Activated naive CD4-positive, alpha-beta T cell (primary cell): Measurements from ENCODE around the gene KCNJ4.

ENCODE experiments used
- DNase-seq, 4 experiments: peaks; one replicate each; lab custom pipeline; 2025; lab: John Stamatoyannopoulos, UW

Gene KCNJ4

DNA sequence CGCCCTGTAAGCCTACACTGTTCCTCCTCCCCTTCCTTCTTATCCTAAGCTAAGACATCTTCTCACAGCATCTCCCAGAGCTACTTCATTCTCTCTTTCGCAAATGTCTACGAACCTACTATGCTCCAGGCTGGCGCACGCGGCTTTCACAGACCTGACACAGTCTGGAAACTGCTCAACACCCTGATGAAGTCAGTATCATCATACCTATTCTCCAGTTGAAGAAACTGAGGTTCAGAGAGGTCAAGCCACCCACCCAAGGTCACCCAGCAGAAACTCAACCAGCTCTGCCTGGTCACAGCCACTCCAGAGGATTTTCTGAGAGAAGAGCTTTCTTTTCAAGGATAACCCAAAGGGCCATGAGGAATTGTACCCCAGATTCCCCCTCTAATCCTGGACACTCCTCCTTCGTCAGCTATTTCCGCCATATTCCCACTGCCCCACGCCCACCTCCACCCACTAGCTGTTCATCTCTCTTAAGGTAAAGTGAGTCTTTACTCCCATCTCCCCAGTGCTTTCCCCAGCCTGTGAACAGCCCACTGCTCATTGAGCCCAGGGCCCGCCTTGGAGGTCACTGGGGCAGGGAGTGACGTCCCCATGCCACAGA, 1.8 kb downstream of the KCNJ4 start:
- no peak for DNase-seq

DNA sequence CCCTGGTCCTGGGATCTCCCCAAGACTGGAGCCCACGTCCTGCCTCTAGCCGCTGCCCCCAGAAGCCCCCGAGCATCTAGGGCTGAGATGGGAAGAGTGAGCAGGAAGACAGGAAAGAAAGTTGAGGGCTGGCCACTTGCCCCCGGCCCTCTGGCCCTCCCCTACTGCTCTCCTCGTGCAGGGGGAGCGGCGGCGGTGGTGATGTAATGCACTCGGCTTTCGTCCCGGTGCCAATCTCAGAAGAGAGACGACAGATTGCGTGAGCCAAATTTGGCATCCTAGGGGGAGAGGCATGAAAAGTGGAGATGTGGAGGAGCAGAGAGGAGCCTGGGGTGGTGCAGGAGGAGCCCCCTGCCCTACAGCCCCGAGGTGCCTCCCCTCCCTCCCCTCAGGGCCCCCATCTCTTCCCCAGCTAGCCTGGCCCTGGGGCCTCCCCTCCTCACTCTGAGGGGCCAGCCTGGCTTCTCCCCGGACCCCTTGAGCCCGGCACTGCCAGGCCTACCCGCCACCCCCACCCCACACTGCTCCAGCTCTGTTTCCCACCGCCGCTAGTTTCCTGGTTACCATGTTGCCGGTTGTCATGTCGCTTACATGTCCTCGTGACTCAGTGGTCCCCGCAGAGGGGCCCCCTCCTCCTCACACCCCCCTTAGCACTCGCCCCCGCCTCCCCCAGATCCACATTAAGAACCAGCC, 2.5 kb downstream of the KCNJ4 start:
- no peak for DNase-seq

DNA sequence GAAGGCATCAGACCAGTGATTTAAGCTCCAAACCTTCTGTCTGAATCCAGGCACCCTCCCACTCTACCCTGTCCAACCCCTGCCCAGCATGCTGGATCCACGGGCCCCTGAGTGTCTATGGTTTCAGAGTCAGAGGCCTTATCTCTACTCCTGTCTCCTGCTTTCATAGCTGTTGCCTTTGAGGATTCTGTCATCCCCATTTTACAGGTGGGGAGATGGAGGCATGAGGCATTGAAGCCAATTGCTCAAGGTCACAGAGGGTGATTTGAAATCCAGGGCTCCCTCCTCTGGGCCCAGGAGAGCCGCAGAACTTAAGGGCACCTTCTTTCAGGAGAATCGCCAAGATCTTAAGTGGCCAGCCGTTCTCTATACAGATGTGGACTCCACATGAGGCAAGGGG, 3.1 kb downstream of the KCNJ4 start:
- no peak for DNase-seq

DNA sequence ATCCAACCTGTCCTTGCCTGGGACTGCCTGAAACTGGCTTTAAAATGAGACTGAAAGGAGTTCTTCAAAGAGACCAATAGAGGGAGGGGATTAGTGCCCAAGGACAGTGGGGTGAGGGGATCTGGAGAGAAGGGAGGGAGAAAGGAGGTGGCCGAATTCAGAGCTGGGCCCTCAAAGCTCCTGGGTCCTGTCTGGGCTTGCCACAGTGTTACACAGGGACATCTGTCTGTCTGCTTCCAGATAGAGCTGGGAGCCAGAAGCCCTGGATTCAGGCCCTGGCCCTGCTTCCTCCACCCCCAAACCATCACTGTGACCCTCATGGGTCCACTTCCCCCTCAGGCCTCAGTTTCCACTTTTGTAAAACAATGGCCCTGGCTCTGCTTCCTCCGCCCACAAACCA, 3.6 kb downstream of the KCNJ4 start:
- no peak for DNase-seq

DNA sequence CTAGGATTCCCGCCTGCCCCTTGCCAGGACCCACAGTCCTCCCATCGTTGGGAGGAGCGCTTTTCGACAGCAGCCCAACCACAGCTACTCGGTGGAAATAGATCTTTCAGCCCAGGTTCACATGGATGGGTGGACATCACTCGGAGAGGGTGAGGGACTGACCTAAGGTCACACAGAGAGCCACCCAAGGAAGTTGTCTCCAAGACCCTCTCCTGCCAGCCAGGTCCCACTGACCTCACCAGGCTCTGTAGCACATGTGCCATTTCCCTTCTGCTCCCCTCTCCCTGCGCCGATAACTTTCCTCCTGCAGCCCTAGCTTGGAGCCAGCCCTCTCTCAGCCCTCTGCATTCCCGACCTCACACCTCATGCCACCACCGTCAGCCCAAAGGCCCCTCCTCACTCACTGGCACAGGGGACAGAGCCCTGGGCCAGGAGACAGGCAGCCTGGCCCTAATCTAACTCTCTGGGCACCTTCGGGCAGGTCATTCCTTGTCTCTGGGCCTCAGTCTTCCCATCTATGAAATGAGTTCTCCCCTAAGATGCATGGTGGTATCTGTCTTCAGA, 4.7 kb downstream of the KCNJ4 start:
- no peak for DNase-seq

DNA sequence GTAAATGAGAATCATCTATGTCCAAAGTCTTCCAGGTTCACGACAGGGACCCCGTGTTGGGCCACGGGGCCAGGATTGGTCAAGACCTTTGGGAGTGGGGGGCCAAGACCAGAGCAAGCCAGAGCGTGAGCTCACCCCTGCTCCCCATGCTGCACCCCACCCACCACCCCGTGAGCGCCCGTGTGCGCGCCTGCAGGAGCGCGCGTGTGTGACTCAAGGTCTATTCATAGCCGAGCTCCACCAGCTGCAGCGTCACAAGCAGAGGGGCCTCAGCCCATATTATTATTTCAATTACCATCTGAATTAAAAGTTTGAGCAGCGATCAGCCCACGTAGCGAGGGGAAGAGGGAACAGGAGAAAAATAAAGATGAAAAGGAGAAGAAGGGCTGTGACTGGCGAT, 5.2 kb downstream of the KCNJ4 start:
- no peak for DNase-seq

DNA sequence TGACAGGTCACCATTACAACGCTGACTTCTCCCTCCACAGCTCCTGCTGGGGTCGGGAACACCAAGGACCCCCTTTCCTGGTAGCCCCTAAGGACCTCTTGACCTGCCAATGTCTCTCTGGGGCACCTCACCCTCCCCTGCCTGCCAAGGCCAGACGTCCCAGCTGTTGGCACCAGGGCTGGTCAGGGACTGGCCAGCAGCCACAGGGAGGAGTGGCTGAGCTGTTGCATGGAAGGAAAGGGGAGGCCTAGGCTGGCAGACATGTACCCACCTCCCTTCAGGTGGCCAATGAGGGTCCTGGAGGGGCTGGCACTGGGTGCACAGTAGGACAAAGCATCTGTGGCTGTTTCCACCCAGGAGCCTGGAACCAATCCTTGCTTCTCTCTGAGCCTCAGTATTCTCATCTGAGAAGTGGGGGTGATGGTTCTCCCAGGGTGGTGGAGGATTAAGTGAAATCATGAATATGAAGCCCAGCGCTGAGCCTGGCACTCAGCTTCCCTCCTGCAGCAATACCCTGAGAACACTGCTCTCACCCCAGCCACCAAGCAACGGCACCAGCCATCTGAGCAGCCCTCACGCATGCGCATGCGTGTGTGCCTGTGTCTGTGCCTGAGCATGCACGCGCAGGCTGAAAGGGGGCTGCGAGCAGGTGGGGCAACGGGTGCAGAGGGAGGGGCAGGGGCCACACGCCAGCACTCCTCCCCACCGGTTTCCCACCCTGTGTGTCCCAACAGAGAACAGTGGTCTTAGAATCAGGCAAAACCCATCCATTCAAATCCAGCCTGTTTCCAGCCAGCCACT, 5.9 kb downstream of the KCNJ4 start:
- no peak for DNase-seq

DNA sequence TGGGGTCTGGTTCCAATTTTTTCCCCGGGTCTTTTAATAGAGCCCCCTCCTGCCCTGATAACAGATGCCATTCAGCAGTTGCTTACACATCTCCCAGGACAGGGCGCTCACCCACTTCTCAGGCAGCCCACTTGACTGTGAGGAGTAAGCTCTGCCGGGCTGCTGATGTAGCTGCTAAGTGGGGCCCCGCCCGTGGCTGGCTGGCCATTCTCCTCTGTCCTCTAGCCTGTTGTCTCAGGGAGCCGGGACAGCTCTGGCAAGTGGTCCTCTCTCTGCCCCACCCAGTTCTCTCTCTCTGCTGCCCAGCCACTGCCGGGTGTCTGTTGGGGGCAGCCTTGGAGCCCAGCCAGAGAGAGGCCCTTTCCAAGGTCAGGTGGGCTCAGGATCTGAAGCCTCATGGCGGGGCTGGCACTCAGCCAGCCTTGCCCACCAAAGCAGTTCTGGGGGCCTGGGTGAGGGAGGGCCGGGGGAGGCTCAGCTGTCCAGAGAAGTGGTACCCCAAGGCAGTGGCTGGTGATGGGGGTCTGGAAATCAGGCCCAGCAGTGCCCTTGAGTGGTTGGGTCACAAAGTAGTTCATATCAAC, 8.9 kb downstream of the KCNJ4 start:
- no peak for DNase-seq

DNA sequence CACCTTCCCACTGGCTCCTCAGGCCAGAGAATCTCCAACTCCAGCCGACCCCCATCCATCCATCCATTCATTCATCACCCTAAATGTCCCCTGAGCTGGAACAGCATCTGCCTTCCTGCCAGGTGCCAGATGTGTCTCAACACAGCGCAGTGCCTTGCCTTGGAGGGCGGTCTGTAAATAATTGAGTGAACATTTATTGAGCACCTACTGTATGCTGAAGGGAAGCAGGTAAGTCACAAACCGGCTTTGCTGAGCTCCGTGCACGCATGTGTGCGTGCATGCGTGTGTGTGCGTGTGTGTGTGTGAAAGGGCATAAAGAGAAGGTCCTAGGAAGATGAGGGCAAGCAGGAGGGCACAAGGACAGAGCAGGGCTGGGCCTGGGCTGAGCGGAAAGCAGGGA, 10.2 kb downstream of the KCNJ4 start:
- DNase-seq: no peak

DNA sequence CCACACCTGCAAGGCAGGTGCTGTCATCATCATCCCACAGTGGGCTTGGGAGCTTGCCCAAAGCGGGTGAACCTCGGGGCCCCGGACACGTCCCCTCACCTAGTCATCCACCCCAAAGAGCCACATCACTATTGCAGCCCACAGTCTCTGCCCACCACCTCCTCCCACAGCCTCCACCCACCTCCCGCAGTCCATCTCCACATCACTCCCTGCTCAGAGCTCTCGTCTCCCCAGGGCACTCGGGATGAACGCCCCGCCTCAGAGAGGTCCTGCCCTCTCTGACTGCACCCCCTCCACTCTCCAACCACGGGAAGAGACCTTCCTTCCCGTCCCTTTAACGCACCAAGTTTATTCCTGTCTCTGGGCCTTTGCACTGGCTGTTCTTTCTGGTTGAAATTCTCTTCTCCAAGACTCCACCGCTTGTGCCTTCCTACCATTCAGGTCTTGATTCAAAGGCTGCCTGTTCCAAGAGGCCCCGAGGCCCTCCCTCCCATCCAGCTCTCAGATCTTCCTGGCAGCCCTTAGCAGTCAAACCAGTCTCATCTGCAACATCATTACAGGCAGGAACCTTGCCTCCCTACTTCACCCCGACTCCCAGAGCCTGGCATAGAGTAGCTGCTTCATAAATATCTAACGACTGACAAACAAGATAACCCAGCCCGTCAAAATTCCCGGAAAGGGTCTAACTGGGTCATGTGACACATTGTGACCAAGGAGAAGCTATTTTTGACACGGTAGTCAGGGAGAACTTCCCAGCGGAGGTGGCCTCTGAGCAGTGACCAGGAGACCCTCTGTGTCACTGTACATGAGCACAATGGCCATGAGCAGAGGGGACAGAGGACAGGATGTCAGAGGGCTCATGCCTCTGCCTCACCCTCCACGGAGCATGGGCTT, 11.1 kb downstream of the KCNJ4 start:
- DNase-seq: no peak

DNA sequence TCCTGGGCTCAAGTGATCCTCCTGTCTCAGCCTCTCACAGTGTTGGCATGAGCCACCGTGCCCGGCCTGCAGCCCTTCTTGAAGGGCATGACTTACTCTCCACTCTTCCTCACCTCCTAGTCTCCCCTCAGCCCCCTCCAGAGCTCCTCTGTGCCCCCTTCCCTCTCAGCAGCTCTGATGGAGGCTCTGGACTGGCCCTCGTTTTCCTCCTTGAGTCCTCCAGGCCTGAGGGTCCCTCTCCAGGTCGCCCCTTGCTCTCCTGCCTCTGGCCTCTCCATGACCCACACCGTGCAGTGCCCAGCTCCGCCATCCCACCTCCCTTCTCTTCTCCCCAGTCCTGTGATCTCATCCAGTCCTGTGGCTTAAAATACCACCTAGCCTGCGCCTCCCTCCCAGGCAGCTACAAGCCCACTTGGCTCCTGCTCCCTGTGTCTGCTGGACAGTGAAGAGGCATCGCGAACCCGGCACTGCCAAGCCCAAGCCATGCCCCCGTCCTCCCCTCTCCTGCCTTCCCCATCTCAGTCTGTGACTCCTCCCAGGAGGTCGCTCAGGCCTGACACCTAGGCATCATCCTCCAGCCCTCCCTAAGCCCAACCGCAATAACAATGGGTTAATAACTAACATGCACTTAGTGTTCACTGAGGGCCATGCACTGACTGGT, 11.9 kb downstream of the KCNJ4 start:
- DNase-seq: no peak

DNA sequence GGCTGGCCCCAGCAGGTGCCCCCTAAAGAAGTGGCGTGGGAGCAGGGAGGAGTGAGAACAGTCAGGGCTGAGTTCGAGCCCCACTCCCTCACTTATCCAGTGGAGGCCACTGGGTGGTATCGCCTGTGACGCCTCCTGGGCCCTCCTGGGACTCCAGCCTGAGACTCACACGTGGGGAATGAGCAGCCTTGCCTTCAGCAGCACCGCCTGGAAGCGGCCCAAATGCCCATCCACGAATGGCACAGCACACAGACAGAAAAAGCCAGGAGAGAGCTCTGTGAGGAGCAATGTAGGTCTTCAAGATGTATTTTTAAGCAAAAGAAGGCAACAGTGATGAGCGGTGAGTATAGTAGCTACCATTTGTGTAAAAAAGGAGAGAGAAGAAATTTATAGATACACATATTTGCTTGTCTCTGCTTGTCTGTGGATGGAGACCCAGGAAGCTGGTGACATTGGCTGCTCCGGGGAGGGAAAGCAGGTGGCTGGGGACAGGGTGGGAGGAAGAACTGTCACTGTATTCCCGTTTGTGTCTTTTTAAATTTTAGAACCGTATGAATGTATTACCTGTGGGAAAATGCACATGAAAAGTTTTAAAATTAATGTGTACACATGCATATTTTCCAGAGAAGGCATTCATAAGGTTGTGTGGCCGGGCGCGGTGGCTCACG, 13.2 kb downstream of the KCNJ4 start:
- DNase-seq: no peak

DNA sequence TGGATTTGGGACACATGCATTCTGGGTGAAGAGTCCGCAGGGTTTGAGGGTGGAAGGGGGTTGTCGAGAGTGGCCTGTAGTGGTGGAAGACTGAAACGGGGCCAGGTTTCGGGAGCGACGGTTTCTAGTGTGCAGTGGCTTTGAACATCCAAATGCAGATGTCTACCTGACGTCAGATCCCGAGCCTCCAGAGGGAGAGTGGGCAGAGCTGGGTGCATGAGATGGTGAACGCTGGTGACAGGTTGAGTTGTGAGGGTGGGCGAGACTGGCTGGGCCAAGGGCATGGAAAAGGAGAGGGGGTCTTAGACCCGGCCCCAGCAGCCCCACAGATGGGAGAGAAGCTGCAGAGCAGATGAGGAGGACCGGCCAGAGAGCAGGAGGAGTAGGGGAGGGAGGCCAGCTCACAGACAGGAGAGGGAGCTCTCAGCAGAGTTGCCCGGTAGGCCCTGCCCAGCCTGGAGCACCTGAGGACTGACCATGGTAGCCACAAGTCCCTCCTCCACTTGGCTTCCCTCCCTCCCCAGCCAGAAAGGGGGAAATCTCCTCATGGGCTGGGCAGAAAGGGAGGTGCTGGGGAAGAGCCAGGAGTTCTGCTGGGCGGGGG, 14.2 kb downstream of the KCNJ4 start:
- no peak for DNase-seq

DNA sequence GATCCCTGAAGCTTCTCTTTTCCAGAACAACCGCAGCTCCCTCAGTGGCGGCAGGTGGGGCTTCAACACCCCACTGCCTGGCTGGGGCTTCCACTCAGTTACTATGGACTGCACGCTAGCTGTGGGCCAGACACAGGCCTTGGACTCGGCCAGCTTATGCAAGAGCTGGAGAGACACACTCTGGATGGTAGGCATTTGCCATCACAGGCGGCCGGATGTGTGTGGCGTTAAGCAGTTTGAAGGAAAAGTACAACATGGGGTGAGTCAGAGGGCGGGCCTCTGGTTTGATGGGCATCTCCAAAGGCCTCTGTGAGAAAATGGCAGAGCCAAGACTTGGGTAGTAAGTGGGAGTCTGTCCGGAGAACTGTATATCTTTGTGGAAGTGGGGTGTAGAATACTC, 17.6 kb downstream of the KCNJ4 start:
- no peak for DNase-seq

DNA sequence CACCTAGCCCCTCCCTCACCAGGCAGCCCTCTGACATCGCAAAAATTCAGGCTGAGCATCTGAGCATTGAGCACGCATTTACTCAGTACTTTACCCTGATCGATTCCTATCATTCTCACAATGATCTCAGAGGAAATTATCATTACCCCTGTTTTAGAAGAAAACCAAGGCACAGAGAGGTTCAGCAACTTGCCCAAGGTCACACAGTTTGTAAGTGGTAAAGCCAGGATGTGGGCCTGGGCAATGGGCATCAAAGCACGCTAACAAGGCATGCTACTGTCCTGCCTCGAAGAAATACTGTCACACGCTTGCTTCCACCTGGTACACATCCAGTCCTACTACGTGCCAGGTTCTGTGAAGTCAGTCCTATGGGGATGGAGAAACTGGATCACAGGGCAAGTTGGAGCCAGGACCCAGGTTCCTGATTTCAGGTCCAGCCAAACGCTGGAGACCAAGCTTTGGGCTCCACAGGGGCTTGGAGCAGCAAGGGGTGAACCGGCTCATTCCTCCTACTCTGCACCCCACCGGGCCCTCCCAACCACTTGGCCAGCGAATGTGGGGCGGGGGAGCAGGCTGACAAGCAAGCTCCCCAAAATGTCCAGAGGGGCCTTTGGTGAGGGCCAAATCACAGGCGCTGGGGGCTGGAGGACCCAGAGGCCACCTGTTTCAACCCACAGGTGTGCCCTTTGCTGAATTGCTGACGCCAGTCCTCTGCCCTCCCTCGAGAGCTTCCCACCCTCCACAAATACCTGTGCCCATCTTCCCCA, 18.2 kb downstream of the KCNJ4 start:
- DNase-seq: no peak

DNA sequence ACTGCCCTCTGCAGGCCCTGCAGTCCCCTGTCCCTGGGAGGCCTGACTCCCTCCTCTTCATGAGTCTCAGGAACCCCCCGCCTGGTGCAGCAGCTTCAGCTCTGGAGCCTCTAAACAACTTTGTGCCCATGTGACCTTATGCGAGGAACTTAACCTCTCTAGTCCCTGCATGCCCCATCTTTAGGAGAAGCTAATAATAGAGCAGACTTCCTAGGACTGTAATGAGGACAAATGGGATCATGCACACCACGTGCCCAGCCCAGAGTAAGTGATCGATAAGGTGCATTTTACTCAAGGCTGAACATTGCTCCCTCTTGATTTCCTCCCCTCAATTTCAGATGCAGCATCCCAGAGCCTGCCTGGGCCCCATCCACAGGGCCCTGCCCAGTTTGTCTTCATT, 19.0 kb downstream of the KCNJ4 start:
- no peak for DNase-seq

DNA sequence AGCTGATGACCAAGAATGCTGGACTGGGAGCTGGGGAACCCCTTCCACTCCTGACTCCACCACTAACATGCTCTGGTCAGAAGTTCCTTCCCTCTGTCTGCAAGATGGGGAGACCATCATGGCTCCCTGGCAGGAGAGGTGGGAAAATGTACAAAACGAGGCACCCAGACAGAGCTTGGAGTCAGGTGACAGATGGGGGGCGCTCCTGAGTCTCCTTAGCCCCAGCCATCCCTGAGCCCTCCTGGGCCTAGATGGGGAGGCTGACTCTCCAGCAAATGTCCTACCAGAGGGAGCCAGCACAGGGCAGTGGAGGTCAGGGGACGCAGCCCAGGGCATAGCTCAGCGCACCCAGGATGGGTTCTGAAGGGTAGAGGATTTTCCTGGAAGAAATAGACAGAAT, 20.0 kb downstream of the KCNJ4 start:
- no peak for DNase-seq

DNA sequence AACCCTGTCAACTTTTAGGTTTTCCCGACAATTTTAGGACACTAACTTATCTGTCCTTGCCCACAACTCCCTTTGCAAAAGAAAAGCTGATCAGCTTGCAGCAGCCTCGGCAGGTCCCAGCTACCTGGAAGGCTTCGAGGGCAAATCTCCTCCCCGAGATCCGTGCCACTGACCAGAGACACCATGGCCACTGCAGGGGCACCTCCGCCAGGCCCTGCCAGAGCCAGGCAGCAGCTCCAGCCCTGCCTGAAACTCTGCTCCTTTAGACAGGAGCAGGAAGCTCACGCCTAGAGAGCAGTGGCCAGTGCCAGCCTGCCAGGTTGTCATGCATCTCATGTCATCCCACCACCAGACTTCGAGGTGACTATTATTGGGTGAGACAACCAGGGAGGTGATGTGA, 21.1 kb downstream of the KCNJ4 start:
- DNase-seq: no peak

DNA sequence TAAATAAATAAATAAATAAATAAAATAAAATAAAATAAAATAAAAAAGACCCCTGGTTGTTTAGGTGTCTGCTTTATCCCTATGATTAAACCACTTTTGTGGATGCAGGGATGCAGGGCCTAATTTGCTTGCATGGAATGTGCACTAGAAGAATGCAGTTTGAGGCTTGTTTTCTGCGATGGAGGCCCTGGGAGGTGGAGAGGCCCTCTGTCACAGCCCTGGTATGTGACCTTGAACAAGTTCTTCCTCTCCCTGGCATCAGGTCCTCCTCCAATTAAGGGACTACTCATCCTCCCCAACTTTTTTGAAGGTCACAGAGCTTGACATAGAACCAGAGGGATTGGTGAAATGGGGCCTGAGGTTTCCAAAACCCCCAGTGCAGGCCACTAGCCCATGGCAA, 22.7 kb downstream of the KCNJ4 start:
- no peak for DNase-seq
